HCT116 (cell line): ENCODE results near the gene SLAMF1. TPM values are rescaled to one million over a fixed set of nuclear protein-coding genes. Genes with fewer than 3 reads are reported as not detected.
A peak's percentile ranks its signal among the peaks of the same experiment; 100 is the strongest.

Experiments used
- ATAC-seq: fragments of 200-7000 bp; cut with Tn5 transposase; 2 replicates; pipeline ENCODE4 v1.9.1; 2020; ENCODE audit warnings: mild to moderate bottlenecking, moderate library complexity
- BruUV-seq: library from RNA; stranded (reverse); fragments of 400-500 nt; replicated peaks from 2 replicates; lab custom pipeline; 2021; lab: Mats Ljungman, UMichigan
- CTCF ChIA-PET: fragments of 300-600 bp; sonication (Branson Sonifier 250); formaldehyde crosslinking; loops from one replicate; lab custom pipeline; 2021; ENCODE audit warnings: antibody characterized with exemption; lab: Charles Lee
- POLR2A ChIA-PET: fragments of 300-600, 350-600 bp; sonication (Branson Sonifier 250); formaldehyde crosslinking; loops from one replicate; lab custom pipeline; 2021; ENCODE audit warnings: antibody characterized with exemption; lab: Charles Lee
- RAD21 ChIA-PET, 2 experiments: fragments of 300-600 bp; sonication (Branson Sonifier 250); formaldehyde crosslinking; loops; one replicate each; lab custom pipeline; 2023; ENCODE audit warnings: low total read pairs in 2 of 2; ENCODE audit not compliant: uncharacterized antibody in 2 of 2, unreplicated experiment in 2 of 2, low non-redundant PET in 1 of 2; lab: Charles Lee
- DNase-seq: peaks from one replicate; pipeline ENCODE4 v3.0.0-alpha.2; 2010; ENCODE audit warnings: low read depth, low spot score
- H2AFZ ChIP-seq: fragments of 200-600 bp; shearing (Covaris generic), sonication (generic); 2 replicates; pipeline ENCODE4 v1.6.1; 2017; ENCODE audit warnings: low read depth, mixed run types, mixed read lengths, antibody characterized with exemption, low read length; ENCODE audit not compliant: poor library complexity, severe bottlenecking
- H3K27ac ChIP-seq: 2 replicates; pipeline ENCODE4 v1.5.1; 2012; ENCODE audit warnings: low read depth, low read length
- H3K27me3 ChIP-seq: fragments of 200-600 bp; sonication (generic); 2 replicates; pipeline ENCODE4 v1.6.1; 2016; ENCODE audit warnings: mixed run types, low read length, mixed read lengths; ENCODE audit not compliant: insufficient read depth
- H3K36me3 ChIP-seq, 2 experiments: fragments of 200-500 bp in 1 of 2; fragments of 200-600 bp in 1 of 2; sonication (Bioruptor generic) in 1 of 2; sonication (generic) in 1 of 2; 2 replicates each; pipeline versions ENCODE4 v1.5.1 to v1.6.1; 2014 to 2016; ENCODE audit warnings: low read length in 2 of 2, inconsistent platforms in 1 of 2, mixed read lengths in 1 of 2, mixed run types in 1 of 2; ENCODE audit not compliant: insufficient read depth in 2 of 2, control insufficient read depth in 1 of 2
- H3K4me1 ChIP-seq, 2 experiments: fragments of 200-600 bp in 1 of 2; sonication (generic) in 1 of 2; 2 replicates each; pipeline versions ENCODE4 v1.5.1 to v1.6.1; 2012 to 2017; ENCODE audit warnings: low read length in 2 of 2, inconsistent platforms in 1 of 2, mild to moderate bottlenecking in 1 of 2, mixed read lengths in 1 of 2, mixed run types in 1 of 2, moderate library complexity in 1 of 2; ENCODE audit not compliant: insufficient read depth in 2 of 2, control insufficient read depth in 1 of 2
- H3K4me2 ChIP-seq: fragments of 200-600 bp; sonication (generic); 2 replicates; pipeline ENCODE4 v1.6.1; 2017; ENCODE audit warnings: mixed run types, low read length, mixed read lengths
- H3K4me3 ChIP-seq, 2 experiments: fragments of 200-600 bp in 1 of 2; sonication (generic) in 1 of 2; replicated peaks in 1 of 2; 2 replicates each; pipeline ENCODE4 v1.5.1; 2011 to 2016; ENCODE audit warnings: low read length in 2 of 2, control low read depth in 1 of 2, low read depth in 1 of 2, mild to moderate bottlenecking in 1 of 2, mixed read lengths in 1 of 2, mixed run types in 1 of 2
- H3K79me2 ChIP-seq: fragments of 200-600 bp; sonication (generic); 2 replicates; pipeline ENCODE4 v1.6.1; 2017; ENCODE audit warnings: mild to moderate bottlenecking, mixed run types, low read length, moderate library complexity, mixed read lengths; ENCODE audit not compliant: insufficient read depth
- H3K9ac ChIP-seq: fragments of 200-600 bp; sonication (generic); 2 replicates; pipeline ENCODE4 v1.6.1; 2016; ENCODE audit warnings: low read length, mixed read lengths
- H3K9me2 ChIP-seq: fragments of 200-600 bp; sonication (generic), shearing (Covaris generic); 2 replicates; pipeline ENCODE4 v1.6.1; 2017; ENCODE audit warnings: mixed run types, mild to moderate bottlenecking, moderate library complexity; ENCODE audit not compliant: insufficient read depth
- H3K9me3 ChIP-seq, 2 experiments: fragments of 200-500 bp in 1 of 2; fragments of 200-600 bp in 1 of 2; sonication (Bioruptor generic) in 1 of 2; sonication (generic) in 1 of 2; 2 replicates each; pipeline ENCODE4 v1.6.1; 2014 to 2017; ENCODE audit warnings: low read length in 2 of 2, mixed read lengths in 2 of 2, inconsistent platforms in 1 of 2, low read depth in 1 of 2, mild to moderate bottlenecking in 1 of 2, mixed run types in 1 of 2, moderate library complexity in 1 of 2; ENCODE audit not compliant: control insufficient read depth in 1 of 2, insufficient read depth in 1 of 2
- H4K20me1 ChIP-seq: fragments of 200-600 bp; sonication (generic), shearing (Covaris generic); 2 replicates; pipeline ENCODE4 v1.6.1; 2017; ENCODE audit warnings: mixed run types, mild to moderate bottlenecking, moderate library complexity; ENCODE audit not compliant: insufficient read depth
- CEBPB ChIP-seq: IDR thresholded peaks from 2 replicates; pipeline ENCODE4 v1.6.1; 2012; ENCODE audit warnings: low read depth
- CTCF ChIP-seq, 3 experiments: fragments of 200-600 bp in 1 of 3; sonication (generic) in 1 of 3; IDR thresholded peaks in 2 of 3; conservative IDR thresholded peaks in 1 of 3; 2 replicates each; pipeline ENCODE4 v1.5.1; 2012 to 2017; ENCODE audit warnings: low read depth in 2 of 3, low read length in 2 of 3, antibody characterized with exemption in 1 of 3, borderline replicate concordance in 1 of 3, control low read depth in 1 of 3, mild to moderate bottlenecking in 1 of 3, mixed read lengths in 1 of 3, mixed run types in 1 of 3, moderate library complexity in 1 of 3; ENCODE audit not compliant: insufficient read depth in 1 of 3
- ELF1 ChIP-seq: IDR thresholded peaks from 2 replicates; pipeline ENCODE4 v1.6.1; 2012; ENCODE audit warnings: low read depth, borderline replicate concordance
- EZH2 ChIP-seq: fragments of 200-600 bp; sonication (generic); IDR thresholded peaks from 2 replicates; pipeline ENCODE4 v1.6.1; 2017; ENCODE audit warnings: antibody characterized with exemption, mixed run types
- FOSL1 ChIP-seq: IDR thresholded peaks from 2 replicates; pipeline ENCODE4 v1.6.1; 2012; ENCODE audit warnings: low read depth
- POLR2AphosphoS5 ChIP-seq: IDR thresholded peaks from 2 replicates; pipeline ENCODE4 v1.6.1; 2011; ENCODE audit warnings: mild to moderate bottlenecking, low read depth, low read length, moderate library complexity
- SIN3A ChIP-seq: IDR thresholded peaks from 2 replicates; pipeline ENCODE4 v1.6.1; 2012; ENCODE audit warnings: low read depth
- SP1 ChIP-seq: IDR thresholded peaks from 2 replicates; pipeline ENCODE4 v1.6.1; 2012; ENCODE audit warnings: low read depth
- SRF ChIP-seq: IDR thresholded peaks from 2 replicates; pipeline ENCODE4 v1.6.1; 2012; ENCODE audit warnings: low read depth
- YY1 ChIP-seq: IDR thresholded peaks from 2 replicates; pipeline ENCODE4 v1.6.1; 2011; ENCODE audit warnings: low read length, low read depth, moderate library complexity, mild to moderate bottlenecking; ENCODE audit not compliant: insufficient replicate concordance; ENCODE audit errors: extremely low read depth
- ZFX ChIP-seq: fragments of 450-650 bp; IDR thresholded peaks from 2 replicates; pipeline ENCODE4 v1.6.1; 2017
- ZNF274 ChIP-seq: fragments of 200-500 bp; sonication (Bioruptor generic); IDR thresholded peaks from 2 replicates; pipeline ENCODE4 v1.6.1; 2014; ENCODE audit warnings: mild to moderate bottlenecking, low read depth, low read length, inconsistent platforms
- intact Hi-C: fragments of 100-400 bp; cut with micrococcal nuclease; formaldehyde crosslinking; loops from 2 replicates; pipeline ENCODE4 v1.10.0; 2022
- total RNA-seq: library from RNA; stranded (reverse); gene quantifications from one replicate; pipeline ENCODE4 v1.2.1, GENCODE V29; 2021; ENCODE audit not compliant: unreplicated experiment
- TF ChIP-seq, protein P1 (sequence below): IDR thresholded peaks from 2 replicates; pipeline ENCODE4 v1.6.1; 2012
- TF ChIP-seq, protein P2 (sequence below): IDR thresholded peaks from 2 replicates; pipeline ENCODE4 v1.6.1; 2012; ENCODE audit warnings: low read depth

The SLAMF1 gene
- total RNA-seq, 1 experiment from 2014 or later, result 0.30 TPM

DNA sequence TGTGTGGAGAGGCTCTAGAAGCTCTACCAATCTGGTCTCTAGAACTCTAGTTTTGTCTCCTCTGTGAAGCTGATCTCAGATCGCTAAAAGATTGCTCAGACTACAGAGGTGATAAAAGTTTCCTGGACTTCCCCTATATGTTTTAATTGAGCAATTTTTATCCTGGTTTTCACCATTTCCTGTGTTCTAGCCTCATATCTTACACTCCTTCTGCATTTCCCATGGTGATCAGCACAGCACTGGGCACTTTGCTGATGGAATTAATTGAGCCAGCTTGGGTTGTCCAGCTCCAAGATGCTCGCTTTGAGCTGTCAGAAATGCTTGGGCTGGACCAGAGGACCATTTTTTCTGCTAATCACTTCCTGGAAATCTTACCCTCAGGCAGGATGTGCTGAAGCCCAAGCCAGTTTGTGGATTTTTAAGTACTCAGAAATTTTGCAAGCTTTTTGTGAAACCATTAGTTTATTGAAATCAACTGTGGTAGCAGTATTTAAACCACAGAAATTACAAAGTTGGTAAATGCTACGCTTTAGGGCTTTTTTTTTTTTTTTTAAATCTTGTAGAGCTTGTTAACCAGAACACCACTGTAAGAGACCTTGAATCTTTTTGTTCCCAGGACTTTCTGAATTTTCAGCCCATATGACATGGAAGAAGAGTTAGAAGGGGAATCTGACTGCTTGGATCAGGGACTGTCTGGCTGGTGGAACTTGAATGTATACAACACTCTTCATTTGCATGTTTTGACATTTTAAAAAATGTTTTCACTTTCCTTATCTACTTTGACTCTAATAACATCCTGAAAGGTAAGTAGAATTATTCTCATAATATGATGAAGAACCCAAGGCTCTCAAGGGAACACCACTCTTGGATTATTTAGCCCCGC, 36.4 kb upstream of the SLAMF1 start:
- CTCF ChIA-PET, result interaction anchor here (0.9 to 1.2 kb wide), 5 partner anchors 32 to 271 kb away, joined by 3 to 4 read pairs (median 4); no protein-coding TSS in a partner anchor
- RAD21 ChIA-PET, result no interaction called here
- Histone ChIP-seq H3K4me1 (no peaks in the 10 kb centered on the region), H3K27me3 (no peaks in the 10 kb centered on the region)
- TF ChIP-seq YY1 (no peak), SRF (no peak), SIN3A (no peak), ZNF274 (no peak), ZFX (no peak), POLR2AphosphoS5 (no peak)
- TF ChIP-seq, protein P1, sequence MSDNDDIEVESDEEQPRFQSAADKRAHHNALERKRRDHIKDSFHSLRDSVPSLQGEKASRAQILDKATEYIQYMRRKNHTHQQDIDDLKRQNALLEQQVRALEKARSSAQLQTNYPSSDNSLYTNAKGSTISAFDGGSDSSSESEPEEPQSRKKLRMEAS, result no peak
- TF ChIP-seq, all 23 proteins: peak for 0
- BruUV-seq, result no TSS peak
- ATAC-seq (no peak), DNase-seq (no peak)
- Histone ChIP-seq H3K4me3 (no peak overlapping the region), H3K36me3 (no peaks in the 10 kb centered on the region), H3K27ac (no peak overlapping the region), H3K9me2 (no peaks in the 10 kb centered on the region), H3K9me3 (no peaks in the 10 kb centered on the region), H4K20me1 (no peaks in the 10 kb centered on the region), H2AFZ (no peak overlapping the region), H3K79me2 (no peaks in the 10 kb centered on the region), H3K9ac (no peak overlapping the region), H3K4me2 (no peak overlapping the region)
- POLR2A ChIA-PET, result no interaction called here
- intact Hi-C loops, result loop anchor here (2.0 to 5.0 kb wide), 3 partner anchors 256 to 694 kb away; no protein-coding TSS in a partner anchor

GRCh38 chr1:160681891-160682140, 35.0 kb upstream of the SLAMF1 start:
- RAD21 ChIA-PET, result interaction anchor here in 1 of 2 experiments (0.6 to 1.2 kb wide), 2 partner anchors 270 to 309 kb away, joined by 3 read pairs; no protein-coding TSS in a partner anchor
- intact Hi-C loops, result loop anchor here (1.0 to 5.0 kb wide), 4 partner anchors 148 to 695 kb away; no protein-coding TSS in a partner anchor
- Histone ChIP-seq H3K4me2 (no peak overlapping the region), H3K79me2 (no peaks in the 10 kb centered on the region), H3K9me2 (no peaks in the 10 kb centered on the region), H3K36me3 (no peaks in the 10 kb centered on the region), H3K9ac (no peak overlapping the region), H3K27ac (no peak overlapping the region), H2AFZ (no peak overlapping the region), H3K4me3 (no peak overlapping the region), H4K20me1 (no peaks in the 10 kb centered on the region), H3K27me3 (no peaks in the 10 kb centered on the region), H3K4me1 (no peaks in the 10 kb centered on the region), H3K9me3 (no peaks in the 10 kb centered on the region)
- CTCF ChIA-PET, result interaction anchor here (0.6 to 2.8 kb wide), 12 partner anchors 10 to 544 kb away, joined by 3 to 16 read pairs (median 4); partner anchors contain the start of genes ITLN2 and TOMM40L
- POLR2A ChIA-PET, result no interaction called here
- ATAC-seq (peak; percentile 31), DNase-seq (no peak)
- BruUV-seq, result no TSS peak
- TF ChIP-seq CTCF (IDR thresholded peaks at IDR 0.05 in 2 of 3, conservative IDR thresholded peaks at IDR 0.05 in 1 of 3; ENCODE audit: borderline replicate concordance in 1 of 3, insufficient read depth in 1 of 3, low read depth in 2 of 3, low read length in 2 of 3), result no peak
- TF ChIP-seq SIN3A, result no peak
- no peak for TF ChIP-seq EZH2
- no peak for TF ChIP-seq POLR2AphosphoS5
- no peak for TF ChIP-seq CEBPB
- no peak for TF ChIP-seq ZFX
- TF ChIP-seq FOSL1, result no peak
- TF ChIP-seq, protein P2, sequence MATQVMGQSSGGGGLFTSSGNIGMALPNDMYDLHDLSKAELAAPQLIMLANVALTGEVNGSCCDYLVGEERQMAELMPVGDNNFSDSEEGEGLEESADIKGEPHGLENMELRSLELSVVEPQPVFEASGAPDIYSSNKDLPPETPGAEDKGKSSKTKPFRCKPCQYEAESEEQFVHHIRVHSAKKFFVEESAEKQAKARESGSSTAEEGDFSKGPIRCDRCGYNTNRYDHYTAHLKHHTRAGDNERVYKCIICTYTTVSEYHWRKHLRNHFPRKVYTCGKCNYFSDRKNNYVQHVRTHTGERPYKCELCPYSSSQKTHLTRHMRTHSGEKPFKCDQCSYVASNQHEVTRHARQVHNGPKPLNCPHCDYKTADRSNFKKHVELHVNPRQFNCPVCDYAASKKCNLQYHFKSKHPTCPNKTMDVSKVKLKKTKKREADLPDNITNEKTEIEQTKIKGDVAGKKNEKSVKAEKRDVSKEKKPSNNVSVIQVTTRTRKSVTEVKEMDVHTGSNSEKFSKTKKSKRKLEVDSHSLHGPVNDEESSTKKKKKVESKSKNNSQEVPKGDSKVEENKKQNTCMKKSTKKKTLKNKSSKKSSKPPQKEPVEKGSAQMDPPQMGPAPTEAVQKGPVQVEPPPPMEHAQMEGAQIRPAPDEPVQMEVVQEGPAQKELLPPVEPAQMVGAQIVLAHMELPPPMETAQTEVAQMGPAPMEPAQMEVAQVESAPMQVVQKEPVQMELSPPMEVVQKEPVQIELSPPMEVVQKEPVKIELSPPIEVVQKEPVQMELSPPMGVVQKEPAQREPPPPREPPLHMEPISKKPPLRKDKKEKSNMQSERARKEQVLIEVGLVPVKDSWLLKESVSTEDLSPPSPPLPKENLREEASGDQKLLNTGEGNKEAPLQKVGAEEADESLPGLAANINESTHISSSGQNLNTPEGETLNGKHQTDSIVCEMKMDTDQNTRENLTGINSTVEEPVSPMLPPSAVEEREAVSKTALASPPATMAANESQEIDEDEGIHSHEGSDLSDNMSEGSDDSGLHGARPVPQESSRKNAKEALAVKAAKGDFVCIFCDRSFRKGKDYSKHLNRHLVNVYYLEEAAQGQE, result no peak
- no peak for TF ChIP-seq ZNF274
- TF ChIP-seq ELF1, result no peak
- TF ChIP-seq SP1, result no peak
